GM12878 (cell line): ENCODE data around the gene MIF. TPM values are rescaled to one million over a fixed set of nuclear protein-coding genes. Genes with fewer than 3 reads are reported as not detected.

Experiments used
- ATAC-seq: fragments of 200-7000 bp; cut with Tn5 transposase; 3 replicates; pipeline ENCODE4 v1.9.1; 2020; ENCODE audit warnings: mild to moderate bottlenecking, moderate library complexity
- BruUV-seq: library from RNA; stranded (reverse); fragments of 400-500 nt; replicated peaks from 2 replicates; lab custom pipeline; 2021; lab: Mats Ljungman, UMichigan
- CTCF ChIA-PET: fragments of 300-600 bp; sonication (Branson Sonifier 250); formaldehyde crosslinking; extraction: SDS; loops from one replicate; lab custom pipeline; 2021; ENCODE audit warnings: inconsistent platforms; lab: Yijun Ruan, JAX
- POLR2A ChIA-PET: fragments of 350-600 bp; formaldehyde crosslinking; extraction: SDS; loops from one replicate; lab custom pipeline; 2021; ENCODE audit warnings: inconsistent platforms; lab: Charles Lee
- RAD21 ChIA-PET: fragments of 300-600 bp; sonication (Branson Sonifier 250); formaldehyde crosslinking; loops from one replicate; lab custom pipeline; 2023; ENCODE audit warnings: antibody characterized with exemption; ENCODE audit not compliant: unreplicated experiment; lab: Charles Lee
- SMC1A ChIA-PET: fragments of 300-600 bp; sonication (Branson Sonifier 250); formaldehyde crosslinking; loops from one replicate; lab custom pipeline; 2023; ENCODE audit not compliant: unreplicated experiment, uncharacterized antibody; lab: Charles Lee
- DNase-seq: peaks from one replicate; pipeline ENCODE4 v3.0.0-alpha.2; 2011; ENCODE audit warnings: low read depth, low spot score
- FAIRE-seq: peaks from 3 replicates; lab custom pipeline; 2011; peaks lifted over from hg19 to GRCh38; lab: Jason Lieb, UNC
- H2AFZ ChIP-seq: 2 replicates; pipeline ENCODE4 v1.6.0; 2011; ENCODE audit warnings: low read depth, low read length, control low read depth; ENCODE audit not compliant: control insufficient read depth
- H3K27ac ChIP-seq: 2 replicates; pipeline ENCODE4 v1.5.1; 2011; ENCODE audit warnings: control low read depth; ENCODE audit not compliant: control insufficient read depth, insufficient read depth
- H3K27me3 ChIP-seq, 2 experiments: replicated peaks in 1 of 2; 2 replicates each; pipeline versions ENCODE4 v1.6.0 to v1.6.1; 2011; ENCODE audit warnings: low read length in 1 of 2; ENCODE audit not compliant: control insufficient read depth in 2 of 2, insufficient read depth in 2 of 2
- H3K36me3 ChIP-seq, 2 experiments: 2 replicates each; pipeline ENCODE4 v1.5.1; 2011; ENCODE audit warnings: low read length in 1 of 2; ENCODE audit not compliant: control insufficient read depth in 2 of 2, insufficient read depth in 2 of 2
- H3K4me1 ChIP-seq: 2 replicates; pipeline ENCODE4 v1.6.1; 2011; ENCODE audit warnings: mild to moderate bottlenecking, low read length, moderate library complexity, mixed read lengths; ENCODE audit not compliant: control insufficient read depth, insufficient read depth
- H3K4me2 ChIP-seq: 2 replicates; pipeline ENCODE4 v1.6.0; 2011; ENCODE audit warnings: control low read depth; ENCODE audit not compliant: control insufficient read depth, insufficient read depth
- H3K4me3 ChIP-seq: fragments of 200-600 bp; sonication (generic); 2 replicates; pipeline ENCODE4 v1.5.1; 2016
- H3K79me2 ChIP-seq: 2 replicates; pipeline ENCODE4 v1.6.0; 2011; ENCODE audit warnings: low read length; ENCODE audit not compliant: control insufficient read depth, insufficient read depth
- H3K9ac ChIP-seq: 2 replicates; pipeline ENCODE4 v1.8.0; 2011; ENCODE audit warnings: low read length, control low read depth, mixed read lengths; ENCODE audit not compliant: control insufficient read depth, insufficient read depth
- H3K9me3 ChIP-seq: replicated peaks from 3 replicates; pipeline ENCODE4 v1.5.1; 2011; ENCODE audit warnings: mild to moderate bottlenecking, low read length; ENCODE audit not compliant: control insufficient read depth, insufficient read depth
- H4K20me1 ChIP-seq: 2 replicates; pipeline ENCODE4 v1.6.0; 2011; ENCODE audit not compliant: control insufficient read depth, insufficient read depth
- CBX3 ChIP-seq: fragments of 200-600 bp; sonication (generic); IDR thresholded peaks from 2 replicates; pipeline ENCODE4 v1.6.1; 2016; ENCODE audit warnings: low read depth, borderline replicate concordance
- JUND ChIP-seq: IDR thresholded peaks from 2 replicates; pipeline ENCODE4 v1.6.1; 2012; ENCODE audit warnings: low read depth, mild to moderate bottlenecking, low read length, improper control_type of control experiment, moderate library complexity
- KAT2A ChIP-seq: conservative IDR thresholded peaks from 2 replicates; pipeline ENCODE4 v1.6.1; 2011; ENCODE audit warnings: low read depth, low read length; ENCODE audit not compliant: control insufficient read depth
- NR2C2 ChIP-seq: IDR thresholded peaks from 2 replicates; pipeline ENCODE4 v1.6.1; 2011; ENCODE audit warnings: borderline replicate concordance, low read depth; ENCODE audit not compliant: control insufficient read depth, insufficient read length
- NRF1 ChIP-seq: conservative IDR thresholded peaks from 2 replicates; pipeline ENCODE4 v1.6.1; 2011; ENCODE audit warnings: mild to moderate bottlenecking, low read depth, low read length, improper control_type of control experiment
- RAD21 ChIP-seq: IDR thresholded peaks from 2 replicates; pipeline ENCODE4 v1.6.1; 2011; ENCODE audit warnings: mild to moderate bottlenecking, low read depth, low read length, moderate library complexity; ENCODE audit not compliant: insufficient read depth
- SMARCA5 ChIP-seq: fragments of 450-650 bp; IDR thresholded peaks from 2 replicates; pipeline ENCODE4 v1.6.1; 2017; ENCODE audit warnings: mild to moderate bottlenecking
- SP1 ChIP-seq: IDR thresholded peaks from one replicate; pipeline ENCODE4 v1.6.1; 2011; ENCODE audit warnings: low read depth, low read length
- SPI1 ChIP-seq: IDR thresholded peaks from 2 replicates; pipeline ENCODE4 v1.6.1; 2011; ENCODE audit warnings: low read depth, mild to moderate bottlenecking, low read length, moderate library complexity, borderline replicate concordance; ENCODE audit not compliant: insufficient read depth
- YY1 ChIP-seq: IDR thresholded peaks from 2 replicates; pipeline ENCODE4 v1.6.1; 2011; ENCODE audit warnings: low read depth, mild to moderate bottlenecking, low read length
- ZNF217 ChIP-seq: fragments of 450-650 bp; IDR thresholded peaks from 2 replicates; pipeline ENCODE4 v1.6.1; 2017; ENCODE audit warnings: antibody characterized with exemption, mild to moderate bottlenecking
- WGBS: methylation state at CpG from one replicate; pipeline ENCODE4 v1.1.6; 2016; ENCODE audit warnings: low lambda C conversion rate; ENCODE audit not compliant: insufficient replicate concordance, insufficient coverage; ENCODE audit errors: missing lambda C conversion rate; 5-methylcytosine and 5-hydroxymethylcytosine counted together
- in situ Hi-C: fragments of 300-500 bp; cut with MboI; formaldehyde crosslinking; loops from 9 replicates; pipeline ENCODE4 v1.14.3; 2018; ENCODE audit warnings: mixed read lengths
- intact Hi-C: fragments of 100-400 bp; cut with micrococcal nuclease; formaldehyde crosslinking; loops from one replicate; pipeline ENCODE4 v1.14.2; 2022; ENCODE audit not compliant: unreplicated experiment
- polyA plus RNA-seq, 11 experiments: library from polyadenylated mRNA; depleted of rRNA in 4 of 11; unstranded in 6 of 11; stranded (reverse) in 5 of 11; fragments of >200 nt; fragmentation: Nextera tagmentation in 4 of 11; fragmentation: Illumina TruSeq in 1 of 11; extraction: Ambion mirVana in 4 of 11; extraction: Trizol in 1 of 11; gene quantifications; 1 replicate in 1 of 11; 2 replicates in 10 of 11; pipeline versions ENCODE4 v1.2.1 to v1.2.3, GENCODE V29; 2011 to 2016; ENCODE audit warnings: inconsistent platforms in 2 of 11, missing spikeins in 2 of 11, low read depth in 1 of 11
- total RNA-seq, 4 experiments: library from RNA; depleted of rRNA in 3 of 4; stranded (reverse); fragments of >200 nt in 3 of 4; fragmentation: Illumina TruSeq in 1 of 4; extraction: Trizol in 1 of 4; gene quantifications; 2 replicates each; pipeline versions ENCODE4 v1.2.1 to v1.2.3, GENCODE V29; 2013 to 2021

MIF gene
- total and polyA plus RNA-seq, 10 of the 15 experiments (the other 5 are each of a cell fraction or from before 2014, with no cell fraction given): 37.7 to 2,972 (median 766) TPM

DNA sequence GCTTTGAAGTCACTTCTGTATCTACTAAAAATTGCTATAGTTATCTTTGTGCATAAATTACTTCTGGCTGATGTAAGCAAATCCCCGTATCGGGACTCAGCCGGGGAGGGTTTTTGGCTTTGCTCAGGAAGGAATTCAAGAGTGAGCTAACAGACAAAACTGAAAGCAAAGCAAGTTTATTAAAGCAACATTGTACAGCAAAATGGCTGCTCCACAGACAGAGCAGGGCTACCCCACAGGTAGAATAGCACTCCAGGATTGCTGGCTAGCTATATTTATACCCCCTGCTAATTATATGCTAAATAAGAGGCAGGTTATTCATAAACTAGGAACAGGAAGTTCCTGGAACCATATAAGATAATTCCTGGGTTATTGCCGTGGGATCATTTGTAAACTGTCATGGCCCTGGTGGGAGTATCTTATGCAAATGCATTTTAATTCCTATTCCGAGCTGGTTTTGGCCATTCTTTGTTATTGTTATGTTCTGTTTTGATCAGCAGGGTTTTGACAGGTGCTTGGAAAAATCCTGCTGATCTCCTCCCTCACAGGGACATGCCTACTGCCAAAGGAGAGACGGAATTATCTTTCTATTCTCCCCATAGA is 15.2 kb downstream of the MIF start:
- no peak overlapping the region for H2AFZ ChIP-seq
- ChIA-PET RAD21 (no interaction called here), CTCF (interaction anchor here (0.5 to 6.2 kb wide), 2 partner anchors 15 to 110 kb away, joined by 3 to 37 read pairs; partner anchors contain the start of gene MIF), POLR2A (interaction anchor here (0.7 to 2.0 kb wide), 2 partner anchors 10 to 15 kb away, joined by 7 to 8 read pairs; partner anchors contain the start of gene MIF), SMC1A (interaction anchor here (1.3 to 1.5 kb wide), 2 partner anchors 37 to 265 kb away, joined by 3 to 4 read pairs; no protein-coding TSS in a partner anchor)
- H3K4me1 ChIP-seq: 0 out of 2 replicates have a peak, but pooled peaks cover 2% of the 10 kb centered on the region
- in situ Hi-C loops: no loop called here
- no peak overlapping the region for H3K27ac ChIP-seq
- H3K27me3 ChIP-seq: no peaks in the 10 kb centered on the region
- intact Hi-C loops: no loop called here
- TF ChIP-seq NR2C2: no peak
- TF ChIP-seq YY1: 0 out of 2 replicates have a peak, but pooled peaks have one; percentile 11
- FAIRE-seq (peak; percentile 41), DNase-seq (no peak), ATAC-seq (no peak)
- no peaks in the 10 kb centered on the region for H3K36me3 ChIP-seq
- BruUV-seq: no TSS peak
- no peak overlapping the region for H3K9ac ChIP-seq
- 91% methylated on average over 6 of the region's 6 CpGs for WGBS
- H3K4me3 ChIP-seq: no peak overlapping the region
- peaks cover 7% of the 10 kb centered on the region for H3K79me2 ChIP-seq
- no peaks in the 10 kb centered on the region for H4K20me1 ChIP-seq
- no peak overlapping the region for H3K4me2 ChIP-seq
- no peaks in the 10 kb centered on the region for H3K9me3 ChIP-seq

DNA sequence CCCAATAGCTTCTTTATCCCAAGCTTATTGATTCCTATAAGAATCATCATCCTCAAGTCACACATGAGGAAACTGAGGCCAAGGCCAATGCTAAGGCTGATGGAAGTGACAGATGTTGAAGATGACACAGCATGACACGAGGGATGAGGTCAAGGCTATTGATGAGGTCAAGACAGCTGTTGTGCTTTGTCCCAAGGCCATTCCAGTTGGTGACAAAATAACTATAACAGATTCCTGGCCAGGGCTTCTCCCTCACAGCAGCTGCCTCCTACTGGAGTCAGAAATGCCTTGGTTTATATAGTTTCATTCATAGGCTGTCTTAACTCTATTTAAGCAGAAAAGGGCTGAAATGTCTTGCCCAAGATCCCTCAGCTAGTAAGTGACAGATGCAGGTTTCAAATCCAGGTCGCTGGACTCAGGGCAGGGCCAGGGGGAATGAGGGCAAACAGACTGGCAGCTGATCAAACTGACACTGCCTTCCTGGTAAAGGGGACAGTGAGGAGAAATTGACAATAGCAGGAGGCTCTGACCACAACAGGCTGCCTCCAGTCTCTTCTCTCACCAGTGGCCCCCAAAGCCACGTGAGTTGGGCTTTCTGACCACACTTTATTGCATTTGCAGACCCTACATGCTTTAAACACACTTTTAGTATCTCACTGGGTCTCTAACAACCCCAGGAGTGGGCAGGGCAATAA is 16.5 kb downstream of the MIF start:
- FAIRE-seq (no peak), DNase-seq (no peak), ATAC-seq (no peak)
- in situ Hi-C loops: no loop called here
- Histone ChIP-seq H3K27me3 (no peaks in the 10 kb centered on the region), H2AFZ (no peak overlapping the region), H3K36me3 (no peaks in the 10 kb centered on the region; a peak in 1 of 4 replicates), H3K27ac (no peak overlapping the region), H3K4me2 (no peak overlapping the region), H3K9me3 (no peaks in the 10 kb centered on the region), H3K79me2 (peaks cover 7% of the 10 kb centered on the region), H3K4me1 (peaks cover 2% of the 10 kb centered on the region; the same call in 1 of the 2 replicates), H3K4me3 (no peak overlapping the region), H4K20me1 (no peaks in the 10 kb centered on the region), H3K9ac (no peak overlapping the region)
- TF ChIP-seq JUND (no peak), SP1 (no peak), NRF1 (no peak), SPI1 (no peak), RAD21 (no peak), ZNF217 (no peak), CBX3 (no peak), SMARCA5 (no peak), KAT2A (no peak)
- ChIA-PET CTCF (interaction anchor here (1.6 to 6.2 kb wide), 2 partner anchors 17 to 61 kb away, joined by 3 to 37 read pairs; partner anchors contain the start of gene MIF), POLR2A (interaction anchor here (0.5 to 2.0 kb wide), 3 partner anchors 16 to 301 kb away, joined by 3 to 8 read pairs (median 3); partner anchors contain the start of gene MIF), SMC1A (interaction anchor here (1.3 to 1.7 kb wide), 3 partner anchors 16 to 264 kb away, joined by 3 to 4 read pairs (median 4); partner anchors contain the start of gene MIF), RAD21 (no interaction called here)
- intact Hi-C loops: no loop called here
- WGBS: 81% methylated on average over 3 of the region's 3 CpGs
- BruUV-seq: no TSS peak
